LHCN-M2 (cell line): ENCODE data around the gene DNMBP. TPM values are rescaled to one million over a fixed set of nuclear protein-coding genes. Genes with fewer than 3 reads are reported as not detected.
"Not testable (repeated sequence)": the region's sequence is repeated elsewhere in the genome, so short reads cannot be mapped to it uniquely, and the experiment has no call there.

Source experiments
- DNase-seq: peaks from one replicate; pipeline ENCODE4 v3.0.0-alpha.2; 2012; ENCODE audit warnings: low read depth
- total RNA-seq: library from RNA; depleted of rRNA; stranded (reverse); fragments of >200 nt; gene quantifications from 2 replicates; pipeline ENCODE4 v1.2.3, GENCODE V29; 2014

Gene DNMBP
- total RNA-seq, 1 experiment from 2014 or later = 22.5 TPM

DNA sequence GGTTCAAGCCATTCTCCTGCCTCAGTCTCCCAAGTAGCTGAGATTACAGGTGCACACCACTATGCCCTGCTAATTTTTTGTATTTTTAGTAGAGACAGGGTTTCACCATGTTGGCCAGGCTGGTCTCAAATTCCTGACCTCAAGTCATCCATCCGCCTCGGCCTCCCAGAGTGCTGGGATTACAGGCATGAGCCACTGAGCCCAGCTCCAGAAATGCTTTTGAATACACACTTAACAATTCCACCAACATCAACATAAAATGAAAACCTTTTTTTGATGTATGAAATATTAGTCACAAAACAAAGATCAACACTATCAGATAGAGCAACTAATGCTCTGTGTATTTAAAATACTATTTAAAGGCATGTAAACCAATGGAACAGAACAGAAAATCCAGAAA lies 63.7 kb downstream of the DNMBP start:
- DNase-seq = not testable (repeated sequence)

DNA sequence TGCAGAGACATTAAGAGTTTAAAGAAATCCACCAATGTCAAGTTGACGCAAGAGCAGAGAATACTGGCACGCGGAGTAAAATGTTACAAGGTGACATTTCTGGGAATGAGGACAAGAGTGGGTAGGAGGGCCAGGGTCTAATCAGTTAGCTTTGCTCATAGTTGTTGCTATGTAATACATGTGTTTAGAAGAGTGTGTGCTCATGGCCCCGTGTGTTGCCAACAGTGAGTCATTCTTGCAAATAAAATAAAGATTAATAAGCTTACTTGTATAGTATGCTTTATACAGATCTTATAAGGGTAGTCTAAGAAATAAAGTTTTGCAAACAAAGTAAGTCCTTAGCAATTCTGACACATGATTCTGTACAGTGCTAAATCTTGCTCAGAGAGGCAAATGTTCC lies 64.5 kb downstream of the DNMBP start:
- peak; percentile 69 for DNase-seq

DNA sequence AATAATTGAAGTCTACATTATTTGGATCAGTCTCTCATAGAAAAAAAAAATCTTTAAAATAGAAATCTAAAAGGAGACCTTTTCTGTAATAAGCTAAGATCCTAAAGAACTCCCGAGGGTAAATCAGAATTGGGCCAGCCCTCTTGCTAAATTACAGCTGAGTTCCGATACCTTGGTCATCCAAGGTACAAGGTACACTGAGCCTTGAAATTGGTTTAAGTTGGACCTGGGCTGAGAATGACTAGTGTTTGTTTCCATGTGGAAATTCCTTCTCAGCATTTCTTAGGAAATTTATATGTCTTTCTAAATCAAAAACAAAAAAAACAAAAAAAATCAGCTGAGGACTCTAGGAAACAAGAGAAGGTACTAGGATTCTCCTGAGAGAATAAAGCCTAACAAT lies 64.9 kb downstream of the DNMBP start:
- DNase-seq = no peak

DNA sequence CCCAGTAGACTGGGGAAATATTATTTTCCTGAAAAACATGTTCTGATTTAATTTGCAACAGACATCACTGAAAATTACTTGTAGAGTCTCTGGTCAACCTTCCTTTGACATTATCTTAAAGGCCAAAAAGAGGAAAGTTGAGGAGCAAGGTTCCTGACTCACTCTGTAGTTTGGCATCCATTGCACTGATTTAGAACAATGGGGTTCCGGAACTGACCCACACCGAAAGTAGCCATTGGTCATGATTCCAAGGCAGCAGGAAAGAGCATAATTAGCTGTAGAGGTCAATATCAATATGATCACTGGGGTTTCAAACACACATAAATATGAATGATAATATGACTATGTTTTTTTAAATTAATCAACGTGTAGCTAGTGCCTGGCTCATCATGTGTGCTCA lies 65.8 kb downstream of the DNMBP start:
- DNase-seq = no peak

DNA sequence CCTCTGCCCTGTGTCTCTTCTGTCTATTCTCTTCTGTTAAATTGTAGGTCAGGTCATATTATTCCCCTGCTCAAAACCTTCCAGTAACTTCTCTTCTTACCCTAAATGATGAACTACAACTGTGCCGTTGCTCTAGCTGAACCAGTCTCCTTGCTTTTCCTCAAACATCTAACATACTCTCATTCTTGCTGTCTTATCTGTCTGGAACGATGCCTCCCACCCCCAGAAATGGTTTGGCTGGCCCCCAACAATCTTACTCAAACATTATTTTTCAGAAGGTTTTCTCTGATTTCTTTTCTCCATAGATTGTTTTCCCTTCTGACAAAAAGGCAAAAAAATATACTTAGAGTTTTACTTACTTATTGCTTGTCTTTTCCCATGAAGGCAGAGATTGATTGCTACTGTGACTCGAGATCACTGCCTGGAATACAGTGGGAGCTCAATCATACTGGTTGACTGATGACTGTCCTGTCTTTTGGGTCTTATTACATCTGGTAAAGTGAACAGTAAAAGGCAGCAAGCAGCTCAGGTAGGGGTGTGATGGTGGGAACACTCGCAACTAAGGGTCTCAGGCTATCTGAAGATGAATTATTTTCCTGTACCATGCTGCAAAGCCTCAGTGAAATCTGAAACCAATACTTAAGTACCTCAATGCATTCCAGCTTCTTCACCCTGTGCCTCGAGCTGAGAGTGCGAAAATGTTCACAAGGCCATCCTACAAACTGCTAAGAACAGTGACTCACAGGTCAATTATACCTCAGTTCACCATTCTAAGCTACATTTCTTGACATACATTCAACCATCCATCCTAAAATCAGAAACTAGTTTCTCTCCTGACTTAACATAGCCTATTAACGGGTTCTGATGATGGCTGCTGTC lies 67.6 kb downstream of the DNMBP start:
- peak; percentile 29 for DNase-seq

- no peak for DNase-seq
Measured at GRCh38 chr10:99938563-99938962, 71.2 kb downstream of the DNMBP start.

DNA sequence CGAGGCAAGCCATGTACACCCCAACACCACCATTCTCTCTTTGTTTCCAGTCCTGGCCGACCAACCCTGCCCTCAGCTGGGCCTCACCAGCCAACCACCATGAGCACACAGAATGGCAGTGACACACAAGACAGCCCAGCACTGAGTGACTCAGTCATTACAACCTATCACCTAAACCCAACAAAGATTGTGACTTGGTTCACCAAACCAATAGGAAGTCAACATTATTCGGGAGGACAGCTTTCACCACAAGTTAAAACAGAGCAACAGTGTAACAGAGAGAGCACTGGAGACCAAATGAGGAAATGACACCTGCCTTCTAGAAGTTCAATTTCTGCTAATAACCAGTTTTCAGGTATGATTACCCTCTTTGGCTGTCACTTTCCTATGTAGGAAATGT lies 72.1 kb downstream of the DNMBP start:
- no peak for DNase-seq

DNA sequence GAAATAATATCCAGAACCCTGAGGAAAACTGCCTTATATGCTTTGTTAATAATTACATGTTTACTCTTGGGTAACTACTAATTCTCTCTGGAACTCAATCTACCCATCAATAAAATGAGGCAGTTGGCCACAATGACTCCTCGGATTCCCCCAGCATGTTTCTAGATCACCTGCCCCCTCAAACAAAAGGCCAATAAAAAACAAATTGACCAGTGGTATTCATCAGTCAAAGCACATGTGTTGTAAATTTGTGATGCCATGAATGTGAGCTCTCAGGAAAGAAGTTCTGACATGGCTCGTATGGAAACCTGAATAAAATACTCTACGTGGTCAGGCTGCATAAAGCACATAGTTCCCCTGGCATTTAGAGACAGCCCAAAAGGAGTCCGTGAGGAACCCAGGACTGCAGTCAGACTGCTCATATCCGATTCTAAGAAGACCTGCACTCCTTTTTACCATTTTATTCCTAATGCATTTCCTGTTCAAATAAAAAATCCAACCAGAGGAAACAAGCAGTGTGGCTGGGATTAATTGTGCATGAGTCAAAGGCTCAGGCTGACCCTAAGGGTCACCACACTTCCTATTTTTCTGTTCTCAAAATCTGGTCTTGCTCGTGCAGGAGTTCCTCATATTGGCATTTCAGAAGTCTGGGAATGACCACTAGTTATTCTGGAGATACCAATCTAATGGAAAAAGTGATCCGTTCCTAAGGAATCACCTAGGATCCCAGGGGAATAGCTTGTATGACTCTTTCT lies 77.4 kb downstream of the DNMBP start:
- peak; percentile 45 for DNase-seq

- no peak for DNase-seq
Measured at GRCh38 chr10:99930731-99931550, 78.8 kb downstream of the DNMBP start.

DNA sequence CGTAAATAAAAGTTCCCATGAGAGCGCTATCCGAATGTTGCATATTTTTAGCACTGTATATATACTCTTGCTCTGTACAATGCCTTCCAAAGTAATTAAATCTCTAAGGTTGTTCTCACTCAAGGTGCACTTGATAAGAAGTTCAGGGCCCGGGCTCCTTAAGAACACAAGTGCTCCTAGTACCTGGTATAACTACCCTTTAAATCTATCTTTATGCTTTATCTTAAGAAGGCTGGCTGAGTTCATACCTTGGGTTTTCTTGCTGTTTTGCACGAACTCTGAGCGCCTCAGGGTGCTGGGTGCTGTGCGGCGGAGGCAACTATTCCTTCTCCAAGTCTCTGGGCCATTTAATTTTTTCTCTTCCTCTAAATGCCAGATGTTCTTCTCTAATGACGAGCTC lies 80.4 kb downstream of the DNMBP start:
- no peak for DNase-seq

GRCh38 chr10:99927721-99928280 lies 81.9 kb downstream of the DNMBP start:
- no peak for DNase-seq

DNA sequence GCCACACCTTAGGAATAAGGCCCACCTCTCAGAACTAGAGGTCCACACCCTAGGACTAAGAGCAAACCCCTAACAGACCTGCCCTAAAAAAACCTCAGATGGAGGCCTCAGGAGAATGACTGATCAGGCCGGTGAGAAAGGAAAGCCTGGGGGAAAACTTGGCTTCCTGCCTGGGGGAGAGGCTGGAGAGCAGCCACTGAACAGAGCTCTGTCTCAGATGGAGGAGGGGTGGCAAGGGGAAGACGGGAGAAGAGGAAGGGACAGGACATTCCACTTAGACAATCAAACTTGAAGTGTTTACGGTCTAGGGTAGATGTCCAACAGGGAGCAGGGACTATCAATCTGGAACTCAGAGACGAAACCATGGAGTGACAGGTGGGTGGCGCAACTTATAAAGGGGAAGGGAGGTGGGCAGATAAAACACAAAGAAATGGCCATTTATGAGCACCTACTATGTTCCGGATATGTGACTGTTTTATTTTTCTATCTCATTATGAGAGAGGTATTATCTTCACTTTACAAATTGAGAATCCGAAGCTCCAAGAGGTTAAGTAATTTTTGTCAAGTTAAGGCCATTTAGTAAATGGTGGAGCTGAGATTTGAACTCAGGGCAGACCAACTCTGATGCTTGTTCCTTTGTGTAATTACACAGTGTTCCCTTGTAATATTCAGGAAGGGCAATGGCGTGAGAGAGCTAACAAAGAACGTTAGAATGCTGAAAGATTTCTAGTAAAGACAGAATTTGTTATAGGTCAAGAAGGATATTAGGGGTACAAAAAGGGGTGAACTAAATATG lies 82.6 kb downstream of the DNMBP start:
- DNase-seq = peak; percentile 48

GRCh38 chr10:99924451-99925255 lies 85.1 kb downstream of the DNMBP start:
- no peak for DNase-seq

GRCh38 chr10:99921948-99922347 lies 87.8 kb downstream of the DNMBP start:
- peak; percentile 43 for DNase-seq

DNA sequence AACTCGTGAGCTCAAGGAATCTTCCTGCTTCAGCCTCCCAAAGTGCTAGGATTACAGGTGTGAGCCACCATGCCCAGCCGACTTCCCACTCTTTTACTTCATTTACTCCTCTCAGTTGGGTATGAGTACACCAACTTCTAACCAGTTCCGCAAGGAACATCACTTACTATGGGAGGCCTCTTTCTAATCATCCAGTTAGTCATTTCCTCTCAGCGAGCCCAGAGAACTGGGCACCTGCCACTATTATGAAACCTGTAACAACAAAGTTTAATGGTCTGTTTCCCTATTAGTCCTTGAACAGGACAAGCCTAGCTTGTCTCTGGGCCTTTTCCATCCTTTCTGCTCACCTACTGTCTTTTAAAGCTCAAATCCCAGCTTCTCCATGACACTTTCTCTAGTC lies 88.8 kb downstream of the DNMBP start:
- DNase-seq = peak; percentile 71

DNA sequence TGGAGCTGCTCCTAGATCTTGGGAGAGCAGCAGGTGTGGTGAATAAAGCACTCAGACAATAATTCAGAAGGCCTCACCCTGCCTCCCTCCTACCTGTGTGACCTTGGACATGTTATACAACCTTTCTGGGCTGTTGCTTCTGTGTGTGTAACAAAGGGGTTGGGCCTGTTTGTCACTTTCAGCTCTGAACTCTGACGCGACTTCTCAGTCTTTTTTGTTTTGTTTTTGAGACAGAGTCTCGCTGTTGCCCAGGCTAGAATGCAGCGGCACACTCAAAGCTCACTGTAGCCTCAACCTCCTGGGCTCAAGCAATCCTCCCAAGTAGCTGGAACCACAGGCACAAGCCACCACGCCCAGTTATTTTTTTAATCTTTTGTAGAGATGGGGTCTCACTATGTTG lies 89.3 kb downstream of the DNMBP start:
- DNase-seq = no peak

DNA sequence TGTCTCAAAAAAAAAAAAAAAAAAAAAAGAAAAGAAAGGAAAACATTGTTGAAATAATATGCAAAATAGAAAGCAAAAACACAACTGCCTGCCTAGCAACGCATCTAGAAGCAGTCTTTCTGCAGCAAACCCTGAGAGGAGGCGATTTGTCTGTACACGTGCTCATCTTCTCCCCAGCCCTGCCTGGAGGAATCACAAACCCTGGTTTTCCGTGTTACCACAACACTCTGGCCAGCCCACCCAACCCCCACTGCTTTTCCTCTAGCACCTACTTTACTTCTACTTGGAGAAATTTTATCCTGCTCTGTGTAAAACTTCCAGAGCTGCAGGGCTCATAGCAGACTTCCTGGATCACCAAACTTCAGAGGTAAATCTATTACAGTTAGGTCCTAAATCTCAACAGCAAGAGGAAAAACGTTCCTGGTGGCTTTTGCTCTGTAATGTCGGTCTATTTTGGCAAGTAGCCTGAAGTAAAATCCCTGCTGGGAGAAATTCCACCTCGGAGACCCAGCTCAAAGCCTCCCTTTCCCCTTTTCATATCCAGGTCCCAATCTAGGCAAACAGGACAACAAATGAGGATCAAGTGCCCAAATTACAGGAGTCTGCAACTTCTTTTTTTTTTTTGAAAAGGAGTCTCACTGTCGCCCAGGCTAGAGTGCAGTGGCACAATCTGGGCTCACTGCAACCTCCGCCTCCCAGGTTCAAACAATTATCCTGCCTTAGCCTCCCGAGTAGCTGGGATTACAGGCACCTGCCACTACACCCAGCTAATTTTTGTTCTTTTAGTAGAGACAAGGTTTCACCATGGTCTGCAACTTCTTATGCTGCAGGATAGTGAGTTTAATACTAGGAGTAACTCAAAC lies 91.6 kb downstream of the DNMBP start:
- peak; percentile 57 for DNase-seq

GRCh38 chr10:99916776-99917175 lies 93.0 kb downstream of the DNMBP start:
- no peak for DNase-seq

- no peak for DNase-seq
Measured at GRCh38 chr10:99915414-99915813, 94.3 kb downstream of the DNMBP start.
